ENCODE results near the gene ANKRD6.

DNA sequence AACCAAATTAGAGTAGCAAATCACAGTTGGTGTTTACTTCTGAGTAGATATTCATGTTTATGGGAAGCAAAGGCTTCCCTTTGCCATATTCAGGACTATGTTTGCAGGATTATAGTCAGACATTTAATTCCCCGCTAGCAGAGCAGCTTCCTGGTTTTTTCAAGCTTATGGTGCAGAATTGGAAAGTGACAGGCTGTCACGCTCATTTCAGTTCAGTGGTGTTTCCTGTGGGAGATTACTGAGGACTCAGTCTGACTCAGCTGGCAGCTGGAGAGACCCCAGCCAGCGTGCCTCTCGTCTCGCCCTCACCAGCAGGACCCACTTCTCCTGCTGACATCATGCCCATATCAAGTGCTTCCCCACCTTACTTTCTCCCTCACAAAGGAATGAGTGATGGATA is 120.5 kb downstream of the ANKRD6 start:
- TF ChIP-seq, protein P1, sequence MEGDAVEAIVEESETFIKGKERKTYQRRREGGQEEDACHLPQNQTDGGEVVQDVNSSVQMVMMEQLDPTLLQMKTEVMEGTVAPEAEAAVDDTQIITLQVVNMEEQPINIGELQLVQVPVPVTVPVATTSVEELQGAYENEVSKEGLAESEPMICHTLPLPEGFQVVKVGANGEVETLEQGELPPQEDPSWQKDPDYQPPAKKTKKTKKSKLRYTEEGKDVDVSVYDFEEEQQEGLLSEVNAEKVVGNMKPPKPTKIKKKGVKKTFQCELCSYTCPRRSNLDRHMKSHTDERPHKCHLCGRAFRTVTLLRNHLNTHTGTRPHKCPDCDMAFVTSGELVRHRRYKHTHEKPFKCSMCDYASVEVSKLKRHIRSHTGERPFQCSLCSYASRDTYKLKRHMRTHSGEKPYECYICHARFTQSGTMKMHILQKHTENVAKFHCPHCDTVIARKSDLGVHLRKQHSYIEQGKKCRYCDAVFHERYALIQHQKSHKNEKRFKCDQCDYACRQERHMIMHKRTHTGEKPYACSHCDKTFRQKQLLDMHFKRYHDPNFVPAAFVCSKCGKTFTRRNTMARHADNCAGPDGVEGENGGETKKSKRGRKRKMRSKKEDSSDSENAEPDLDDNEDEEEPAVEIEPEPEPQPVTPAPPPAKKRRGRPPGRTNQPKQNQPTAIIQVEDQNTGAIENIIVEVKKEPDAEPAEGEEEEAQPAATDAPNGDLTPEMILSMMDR (IDR thresholded peaks at IDR 0.05) = no peak
- no peak for TF ChIP-seq RCOR1 (IDR thresholded peaks at IDR 0.05; ENCODE audit: low read length)
- no peak for TF ChIP-seq SMC3 (IDR thresholded peaks at IDR 0.05; ENCODE audit: low read depth, low read length)
- no peak for TF ChIP-seq FOXM1 (IDR thresholded peaks at IDR 0.05; ENCODE audit: low read depth)
- TF ChIP-seq RAD21 (IDR thresholded peaks at IDR 0.05; ENCODE audit: low read length) = no peak
- no peak for TF ChIP-seq YY1 (IDR thresholded peaks at IDR 0.05; ENCODE audit: low read depth)
- no peak for TF ChIP-seq EP300 (IDR thresholded peaks at IDR 0.05; ENCODE audit: borderline replicate concordance in 1 of 2, low read depth in 1 of 2, low read length in 1 of 2)
- TF ChIP-seq EZH2phosphoT487 (IDR thresholded peaks at IDR 0.05; ENCODE audit: borderline replicate concordance, low read depth) = no peak
